GM03348 (cell line): ENCODE data around the gene SCNM1.

Experiments used
- DNase-seq: peaks from one replicate; pipeline ENCODE4 v3.0.0; 2012; ENCODE audit warnings: low spot score

Gene SCNM1, protein sequence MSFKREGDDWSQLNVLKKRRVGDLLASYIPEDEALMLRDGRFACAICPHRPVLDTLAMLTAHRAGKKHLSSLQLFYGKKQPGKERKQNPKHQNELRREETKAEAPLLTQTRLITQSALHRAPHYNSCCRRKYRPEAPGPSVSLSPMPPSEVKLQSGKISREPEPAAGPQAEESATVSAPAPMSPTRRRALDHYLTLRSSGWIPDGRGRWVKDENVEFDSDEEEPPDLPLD

DNA sequence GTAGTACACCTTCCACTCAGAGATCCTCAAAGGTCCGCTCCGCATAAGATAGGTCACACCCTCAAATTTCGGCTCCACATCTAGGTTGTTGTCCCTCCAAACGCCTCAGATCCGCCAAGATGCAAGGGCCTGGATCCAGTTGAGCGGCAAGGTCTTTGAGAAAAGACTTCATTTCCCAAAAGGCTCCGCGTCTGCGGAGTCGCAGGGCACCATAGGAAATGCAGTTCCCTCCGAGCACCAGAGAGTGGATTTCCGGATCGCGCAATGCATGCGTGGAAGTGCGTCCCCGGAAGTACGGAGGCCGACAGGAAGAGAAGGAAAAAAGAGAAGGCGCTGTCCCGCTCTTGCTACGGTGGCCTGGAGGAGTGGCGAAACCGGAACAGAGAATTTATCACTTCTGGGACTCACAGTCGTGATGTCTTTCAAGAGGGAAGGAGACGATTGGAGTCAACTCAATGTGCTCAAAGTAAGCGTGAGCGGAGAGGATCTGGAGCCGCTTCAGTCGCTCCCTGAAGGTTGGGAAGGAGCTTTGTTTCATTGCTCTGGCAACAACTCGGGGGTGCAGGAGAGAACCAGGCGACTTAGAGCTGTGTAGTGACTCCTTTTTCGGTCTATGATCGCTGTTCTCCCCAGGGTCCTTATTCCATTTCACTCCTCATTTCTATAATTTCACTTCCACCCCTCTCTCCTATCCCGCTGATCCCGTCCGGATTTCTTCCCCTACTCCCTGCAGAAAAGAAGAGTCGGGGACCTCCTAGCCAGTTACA, at the start of gene SCNM1, which contains the start of gene LYSMD1:
SCNM1 (plus strand) TSS at position 407 of the 767 bp plus-strand sequence; CDS start at position 416, 9 bp downstream.
LYSMD1 (minus strand) TSS at position 165 of the 767 bp plus-strand sequence. CDS start 644 bp downstream, outside the sequence.
- peak; percentile 95 for DNase-seq

- no peak for DNase-seq
These were observed 41.1 kb upstream of the SCNM1 start for GRCh38 chr1:151124763-151125403.

GRCh38 chr1:151128800-151129199, 37.1 kb upstream of the SCNM1 start:
- no peak for DNase-seq

DNA sequence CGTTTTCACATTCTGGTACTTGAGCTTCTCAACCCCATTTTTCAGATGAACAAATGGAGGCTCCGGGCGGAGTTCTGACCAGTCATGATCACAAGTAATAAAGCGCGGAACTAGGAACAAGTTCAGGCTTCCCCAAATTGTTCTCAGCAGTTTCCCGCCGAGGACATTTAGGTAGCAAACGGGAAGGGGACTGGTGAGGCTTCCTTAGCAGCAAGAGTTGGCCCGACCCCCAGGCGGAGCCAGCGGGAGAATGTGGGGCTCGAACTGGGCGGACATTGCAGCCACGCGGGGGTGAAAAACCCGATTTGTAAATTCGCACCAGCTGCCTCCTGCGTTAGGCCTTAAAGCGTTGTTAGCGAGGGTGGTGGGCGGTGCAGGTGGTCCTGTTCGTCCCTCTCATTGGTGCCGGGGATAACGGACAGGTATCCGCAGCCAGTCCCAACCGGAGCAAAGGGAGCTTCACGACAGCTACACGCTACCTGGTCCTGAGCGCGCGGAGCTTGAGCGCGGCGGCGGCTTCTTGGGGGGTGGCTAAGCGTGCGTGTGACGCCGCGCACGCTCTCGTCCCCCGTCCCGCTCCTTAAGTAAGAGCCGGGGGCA, 34.9 kb upstream of the SCNM1 start:
- DNase-seq: peak; percentile 90

DNA sequence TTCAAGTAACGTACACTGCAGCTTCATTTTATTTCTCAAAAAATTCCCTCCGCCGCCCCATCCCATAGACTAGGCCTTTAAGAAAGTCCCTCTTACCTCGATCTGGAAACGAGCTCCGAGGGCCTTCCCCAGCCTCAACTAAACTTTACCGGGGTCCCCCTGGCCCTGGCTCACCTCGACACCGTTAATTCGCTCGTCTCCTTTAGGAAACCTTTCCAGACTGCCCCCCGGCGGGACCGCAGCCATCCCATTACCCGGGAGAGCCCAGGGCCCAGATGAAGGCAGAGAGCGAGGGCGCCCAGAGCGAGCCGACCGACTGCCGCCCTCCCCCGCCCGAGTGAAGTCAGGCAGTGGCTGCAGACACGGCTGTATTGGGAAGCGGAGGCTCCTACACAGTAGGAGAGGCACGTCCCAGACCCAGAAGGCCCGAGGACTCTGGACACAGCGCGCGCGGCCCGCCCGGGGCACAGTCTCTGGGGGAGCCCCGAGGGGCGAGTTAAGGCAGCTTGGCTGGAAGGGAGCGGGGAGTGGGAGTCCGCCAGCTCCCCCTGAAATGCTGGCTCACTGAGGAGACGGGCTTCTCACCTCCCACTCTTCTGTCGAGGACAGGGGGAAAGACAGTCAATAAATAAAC, 34.1 kb upstream of the SCNM1 start:
- DNase-seq: peak; percentile 51

DNA sequence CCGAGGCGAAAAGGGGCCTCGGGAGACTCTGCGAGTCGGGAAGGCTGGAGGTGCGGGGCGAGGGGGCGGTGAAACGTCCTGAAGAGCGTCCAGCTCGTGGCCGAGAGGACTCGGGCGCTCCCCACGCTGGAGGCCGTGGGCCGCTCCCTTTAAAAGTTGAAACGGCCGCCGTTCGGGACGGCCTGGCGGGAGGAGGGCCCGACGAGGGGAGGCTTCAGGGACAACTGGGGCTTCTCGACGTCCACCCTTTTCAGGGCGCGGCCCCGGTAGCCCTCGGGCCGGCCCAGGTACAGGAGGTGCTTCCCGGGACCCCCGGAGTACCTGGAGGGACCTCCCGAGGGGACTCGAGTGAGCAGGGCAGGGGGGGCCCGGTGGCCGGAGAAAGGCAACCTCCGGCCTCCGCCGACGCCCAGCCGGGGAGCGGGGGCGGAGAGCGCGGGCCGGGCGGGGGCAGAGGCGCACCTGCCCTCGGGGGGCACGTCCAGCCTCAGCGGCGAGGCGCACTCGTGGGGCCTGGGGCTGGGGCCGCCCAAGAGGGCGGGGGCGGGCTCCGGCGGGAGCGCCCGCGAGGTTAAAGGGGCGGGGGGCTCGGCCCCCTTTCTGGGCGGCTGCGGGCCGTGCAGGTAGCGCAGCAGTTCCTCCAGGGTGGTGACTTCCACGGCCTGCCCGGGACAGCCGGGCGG, 33.5 kb upstream of the SCNM1 start:
- DNase-seq: no peak

DNA sequence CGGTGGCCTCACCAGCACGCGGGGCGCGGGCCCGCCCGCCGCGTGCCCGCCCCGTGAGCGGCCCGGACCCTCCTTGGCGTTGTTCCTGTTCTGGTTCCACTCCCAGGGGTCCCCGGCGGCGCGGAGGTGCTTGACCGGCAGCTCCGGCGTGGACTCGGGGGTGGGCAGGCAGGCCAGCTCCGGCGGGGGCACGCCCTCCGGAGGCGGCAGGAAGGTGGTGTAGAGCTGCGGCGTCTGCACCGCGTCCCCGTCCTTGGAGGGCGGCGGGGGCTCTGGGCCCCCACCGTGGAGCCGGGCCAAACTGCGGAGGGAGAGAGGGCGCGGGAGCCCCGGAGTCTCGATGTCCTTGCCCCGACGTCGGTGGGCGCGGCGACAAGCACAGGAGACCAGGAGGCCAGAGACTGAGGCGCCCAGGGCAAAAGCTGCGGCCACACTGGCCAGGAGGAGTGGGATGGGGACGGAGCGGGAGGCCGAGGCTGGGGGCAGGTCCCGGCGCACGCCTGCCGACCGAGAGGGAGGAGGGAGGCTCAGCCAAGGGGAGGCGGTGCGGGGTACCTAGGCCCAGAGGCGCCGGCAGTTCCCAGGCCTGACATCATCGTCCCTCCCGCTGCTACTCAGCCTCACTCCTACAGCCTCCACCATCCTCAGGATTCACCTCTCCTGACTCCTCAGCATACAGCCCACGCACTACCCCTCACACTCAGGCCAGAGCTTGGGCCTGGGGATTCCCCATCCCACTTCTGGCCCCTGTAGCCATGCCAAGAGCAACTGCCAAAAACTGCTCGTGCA, 32.7 kb upstream of the SCNM1 start:
- no peak for DNase-seq

DNA sequence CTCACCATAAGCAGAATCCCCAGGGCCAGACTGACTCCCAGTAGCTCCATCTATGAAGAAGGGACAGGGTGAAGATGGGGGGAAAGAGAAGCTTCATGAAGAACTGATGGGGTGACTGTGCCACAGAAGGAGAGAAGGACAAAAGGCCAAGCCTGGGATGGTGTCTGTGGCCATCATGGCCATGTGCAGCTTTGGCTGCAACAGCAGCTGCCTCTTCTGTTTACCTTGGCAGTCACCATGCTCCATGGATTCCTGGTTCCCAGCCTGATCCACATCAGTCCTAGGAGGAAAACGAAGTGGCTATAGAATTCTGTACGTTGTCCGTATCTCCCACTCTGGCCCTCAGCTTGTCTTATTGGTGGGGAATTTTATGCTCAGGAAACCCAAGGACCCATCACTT, 31.5 kb upstream of the SCNM1 start:
- DNase-seq: no peak

DNA sequence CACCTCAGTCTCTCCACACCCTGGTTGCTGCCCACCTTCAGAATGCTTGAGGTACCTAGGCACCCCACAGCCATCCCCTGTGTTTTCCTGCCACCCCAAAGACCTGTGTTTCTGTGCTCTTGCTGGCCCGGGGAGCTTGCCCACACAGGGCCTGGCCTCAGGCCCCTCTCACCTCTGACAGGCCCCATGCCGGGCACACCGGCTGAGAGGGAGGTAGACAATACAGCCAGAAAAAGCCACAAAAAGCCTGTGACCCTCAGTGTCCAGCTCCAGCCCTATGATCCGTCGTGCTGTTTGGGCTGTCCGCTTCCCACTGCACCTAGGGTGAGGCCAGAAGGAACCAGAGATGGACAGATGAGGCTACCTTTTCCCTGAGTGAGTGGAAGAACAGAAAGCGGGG, 31.0 kb upstream of the SCNM1 start:
- DNase-seq: no peak

DNA sequence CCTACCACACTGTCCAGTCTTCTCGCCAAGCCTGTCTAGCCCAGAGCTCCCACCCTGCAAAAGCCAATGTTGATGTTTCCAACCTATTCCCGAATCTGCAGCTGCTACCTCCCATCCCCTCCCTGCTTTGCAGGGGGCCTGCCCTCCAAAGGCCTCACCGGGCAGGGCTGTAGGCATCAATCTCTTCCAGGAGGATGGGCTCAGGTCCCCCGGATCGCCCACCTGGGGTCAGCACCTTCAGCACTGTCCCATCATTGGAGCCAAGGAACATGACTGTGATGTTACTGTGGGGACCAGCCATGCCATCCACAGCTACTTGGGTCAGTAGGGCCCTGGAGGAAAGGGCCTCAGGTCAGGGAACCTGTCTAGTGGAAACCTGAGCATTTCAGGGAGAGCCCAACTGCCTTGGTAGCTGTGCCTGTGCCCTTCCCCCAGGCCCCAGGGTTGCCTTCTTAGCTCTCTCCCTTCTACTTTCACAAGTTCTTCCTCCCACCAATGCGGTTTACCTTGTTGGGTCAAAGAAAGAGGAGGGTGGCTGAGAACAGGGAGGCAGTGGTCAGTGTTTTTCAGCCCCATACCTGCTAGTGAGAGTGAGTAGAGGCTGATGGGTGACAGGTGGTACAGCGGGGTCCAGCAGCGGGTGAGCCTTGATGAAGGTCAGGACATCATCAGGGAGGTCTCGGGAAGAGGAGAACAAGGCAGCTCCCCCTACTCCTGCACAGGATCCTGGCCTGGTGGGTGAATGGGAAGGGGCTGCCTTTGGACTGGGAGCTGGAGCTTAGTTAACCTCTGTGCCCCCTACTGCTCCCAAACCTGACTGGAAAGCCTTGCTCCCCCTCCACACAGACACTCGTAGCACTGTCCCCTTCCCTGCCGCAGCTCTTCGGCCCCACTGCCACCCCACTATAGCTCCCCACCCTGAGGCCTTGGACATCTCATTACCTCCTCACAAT, 30.2 kb upstream of the SCNM1 start:
- no peak for DNase-seq

DNA sequence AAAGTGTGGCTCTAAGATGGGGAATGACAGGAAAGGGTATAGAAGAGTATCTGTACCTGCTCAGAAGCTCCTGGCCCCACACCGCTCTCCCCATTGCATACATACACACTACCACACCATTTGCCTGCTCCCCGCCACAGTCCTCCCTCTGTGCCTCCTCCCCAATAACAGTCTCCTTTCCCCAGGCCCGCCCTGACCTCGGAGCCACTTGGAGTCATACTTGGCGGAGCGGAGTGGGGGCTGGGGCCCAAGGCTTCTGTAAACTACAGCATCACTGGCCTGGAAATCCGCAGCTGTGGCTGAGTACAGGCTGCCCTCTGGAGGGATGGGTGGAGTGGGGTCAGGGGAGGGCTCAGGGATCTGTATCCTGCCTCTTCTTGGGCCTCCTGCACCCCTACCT, 28.2 kb upstream of the SCNM1 start:
- no peak for DNase-seq

GRCh38 chr1:151142411-151143056, 23.4 kb upstream of the SCNM1 start:
- no peak for DNase-seq

DNA sequence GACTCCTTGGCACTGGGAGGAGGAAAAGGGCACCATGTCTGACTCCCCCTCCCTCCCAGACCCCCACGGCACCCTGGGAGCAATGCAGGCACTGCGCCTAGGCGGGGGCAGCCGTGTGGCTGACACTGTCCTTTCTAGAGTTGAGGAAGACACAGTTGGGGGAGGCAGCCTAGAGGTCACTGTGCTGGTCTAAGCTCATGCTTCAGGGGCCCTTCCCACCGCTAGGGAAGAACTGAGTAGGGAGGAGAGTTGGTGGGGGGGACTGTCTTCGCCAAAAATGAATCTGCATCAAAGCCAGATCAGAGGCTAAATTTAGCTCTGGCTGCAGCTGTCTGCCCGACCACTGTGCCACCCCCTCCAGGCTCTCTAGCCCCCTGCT, 22.9 kb upstream of the SCNM1 start:
- no peak for DNase-seq

- no peak for DNase-seq
These were observed 22.0 kb upstream of the SCNM1 start for GRCh38 chr1:151143986-151144385.

DNA sequence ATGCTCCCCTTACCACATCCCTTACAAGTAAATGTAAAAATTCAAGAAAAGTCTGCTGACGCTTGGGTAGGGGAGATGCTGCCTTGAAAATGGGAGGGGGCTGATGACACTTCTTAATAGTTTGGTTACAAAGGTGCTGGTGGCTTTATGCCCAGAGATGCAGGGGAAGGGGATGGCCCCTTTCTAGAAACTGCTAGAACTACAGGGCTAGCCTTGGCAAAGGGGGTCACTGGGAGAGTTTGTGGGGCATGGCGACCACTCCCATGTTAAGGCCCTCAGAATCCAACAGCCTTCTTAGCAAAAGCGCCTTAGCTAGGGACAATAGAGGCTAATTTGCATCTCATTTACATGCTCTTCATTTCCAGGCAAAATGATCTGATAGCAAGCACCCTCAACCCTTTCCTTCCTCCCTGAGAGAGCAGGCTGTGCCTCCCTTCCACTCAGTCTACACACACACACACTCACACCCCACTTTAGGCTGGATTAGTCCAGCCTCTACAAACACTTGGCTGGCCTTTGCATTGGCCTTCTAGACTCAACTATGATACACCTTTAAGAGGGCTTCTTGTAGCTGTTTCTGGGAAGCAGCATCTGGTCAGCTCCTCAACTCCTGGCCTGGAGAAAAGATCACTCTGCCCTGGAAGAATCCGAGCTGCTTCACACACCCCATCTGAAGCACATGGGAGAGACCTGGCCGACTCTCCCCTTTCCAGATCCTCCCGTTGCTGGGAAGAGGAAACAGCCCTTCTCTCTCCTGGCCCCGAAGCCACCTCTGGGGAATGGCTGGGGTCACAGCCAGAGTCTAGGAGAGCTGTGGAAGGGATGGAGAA, 21.3 kb upstream of the SCNM1 start:
- DNase-seq: no peak

GRCh38 chr1:151145304-151146071, 20.5 kb upstream of the SCNM1 start:
- peak; percentile 35 for DNase-seq

DNA sequence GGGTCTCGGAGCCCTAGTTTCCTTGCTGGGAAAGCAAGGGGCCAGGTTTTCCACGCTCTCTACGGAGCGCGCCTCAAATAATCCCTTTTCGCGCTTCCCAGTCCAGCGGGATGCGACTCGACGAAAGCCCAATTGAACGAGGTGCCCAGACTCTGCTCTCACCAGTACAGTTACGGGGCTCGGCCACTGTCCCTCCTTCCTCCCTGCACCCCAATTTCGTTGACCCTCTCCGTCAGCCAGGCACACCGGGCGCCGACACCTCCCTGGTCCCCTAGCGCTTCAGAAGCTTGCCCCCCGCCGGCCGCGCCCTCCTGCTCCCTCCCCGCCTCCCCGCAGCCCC, 19.9 kb upstream of the SCNM1 start:
- peak; percentile 31 for DNase-seq
